ENCODE results near the gene TFF3.

Gene TFF3

GRCh38 chr21:42278451-42279149 lies 36.6 kb downstream of the TFF3 start:
- CTCF ChIA-PET, result no interaction called here
- DNase-seq (ENCODE audit: low read depth, low spot score), result no peak
- no peak overlapping the region for H3K4me3 ChIP-seq (ENCODE audit: low read depth, low read length)
- POLR2A ChIA-PET, result no interaction called here
- TF ChIP-seq, protein P1, sequence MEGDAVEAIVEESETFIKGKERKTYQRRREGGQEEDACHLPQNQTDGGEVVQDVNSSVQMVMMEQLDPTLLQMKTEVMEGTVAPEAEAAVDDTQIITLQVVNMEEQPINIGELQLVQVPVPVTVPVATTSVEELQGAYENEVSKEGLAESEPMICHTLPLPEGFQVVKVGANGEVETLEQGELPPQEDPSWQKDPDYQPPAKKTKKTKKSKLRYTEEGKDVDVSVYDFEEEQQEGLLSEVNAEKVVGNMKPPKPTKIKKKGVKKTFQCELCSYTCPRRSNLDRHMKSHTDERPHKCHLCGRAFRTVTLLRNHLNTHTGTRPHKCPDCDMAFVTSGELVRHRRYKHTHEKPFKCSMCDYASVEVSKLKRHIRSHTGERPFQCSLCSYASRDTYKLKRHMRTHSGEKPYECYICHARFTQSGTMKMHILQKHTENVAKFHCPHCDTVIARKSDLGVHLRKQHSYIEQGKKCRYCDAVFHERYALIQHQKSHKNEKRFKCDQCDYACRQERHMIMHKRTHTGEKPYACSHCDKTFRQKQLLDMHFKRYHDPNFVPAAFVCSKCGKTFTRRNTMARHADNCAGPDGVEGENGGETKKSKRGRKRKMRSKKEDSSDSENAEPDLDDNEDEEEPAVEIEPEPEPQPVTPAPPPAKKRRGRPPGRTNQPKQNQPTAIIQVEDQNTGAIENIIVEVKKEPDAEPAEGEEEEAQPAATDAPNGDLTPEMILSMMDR (IDR thresholded peaks at IDR 0.05; ENCODE audit: insufficient read depth, low read length, missing control alignments), result no peak

GRCh38 chr21:42277593-42277992 lies 37.6 kb downstream of the TFF3 start:
- ChIA-PET CTCF (no interaction called here), POLR2A (no interaction called here)
- TF ChIP-seq, protein P1 (IDR thresholded peaks at IDR 0.05; ENCODE audit: insufficient read depth, low read length, missing control alignments), result no peak
- no peak overlapping the region for H3K4me3 ChIP-seq (ENCODE audit: low read depth, low read length)
- no peak for DNase-seq (ENCODE audit: low read depth, low spot score)

GRCh38 chr21:42276526-42277154 lies 38.6 kb downstream of the TFF3 start:
- POLR2A ChIA-PET, result interaction anchor here (0.5 kb wide), 1 partner anchor 9 kb away, joined by 3 read pairs; no protein-coding TSS in a partner anchor
- DNase-seq (ENCODE audit: low read depth, low spot score), result no peak
- TF ChIP-seq, protein P1 (IDR thresholded peaks at IDR 0.05; ENCODE audit: insufficient read depth, low read length, missing control alignments), result no peak
- CTCF ChIA-PET, result interaction anchor here (0.6 kb wide), 1 partner anchor 131 kb away, joined by 3 read pairs; no protein-coding TSS in a partner anchor
- H3K4me3 ChIP-seq (ENCODE audit: low read depth, low read length), result no peak overlapping the region

DNA sequence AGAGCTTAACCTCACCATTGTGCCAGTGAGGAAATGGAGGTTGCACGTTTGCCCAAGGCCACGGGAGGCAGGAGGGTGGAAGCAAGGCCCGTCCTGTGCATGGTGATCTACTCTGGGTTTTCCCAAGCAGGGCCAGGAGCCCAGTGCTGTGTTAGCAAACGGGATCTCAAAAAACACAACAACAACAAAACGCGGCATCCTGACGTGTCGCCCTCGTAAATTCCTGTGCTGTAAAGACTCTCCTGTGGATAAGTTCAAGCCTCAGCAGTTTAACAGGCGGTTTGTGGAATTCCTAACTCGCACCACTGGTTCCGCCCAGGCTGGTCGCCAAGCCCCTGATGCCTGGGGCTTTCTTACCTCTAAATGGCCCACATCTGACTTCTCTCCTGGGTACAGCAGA lies 39.1 kb downstream of the TFF3 start:
- no peak overlapping the region for H3K4me3 ChIP-seq (ENCODE audit: low read depth, low read length)
- TF ChIP-seq, protein P1 (IDR thresholded peaks at IDR 0.05; ENCODE audit: insufficient read depth, low read length, missing control alignments), result no peak
- ChIA-PET CTCF (no interaction called here), POLR2A (interaction anchor here (0.5 kb wide), 1 partner anchor 9 kb away, joined by 3 read pairs; no protein-coding TSS in a partner anchor)
- no peak for DNase-seq (ENCODE audit: low read depth, low spot score)

DNA sequence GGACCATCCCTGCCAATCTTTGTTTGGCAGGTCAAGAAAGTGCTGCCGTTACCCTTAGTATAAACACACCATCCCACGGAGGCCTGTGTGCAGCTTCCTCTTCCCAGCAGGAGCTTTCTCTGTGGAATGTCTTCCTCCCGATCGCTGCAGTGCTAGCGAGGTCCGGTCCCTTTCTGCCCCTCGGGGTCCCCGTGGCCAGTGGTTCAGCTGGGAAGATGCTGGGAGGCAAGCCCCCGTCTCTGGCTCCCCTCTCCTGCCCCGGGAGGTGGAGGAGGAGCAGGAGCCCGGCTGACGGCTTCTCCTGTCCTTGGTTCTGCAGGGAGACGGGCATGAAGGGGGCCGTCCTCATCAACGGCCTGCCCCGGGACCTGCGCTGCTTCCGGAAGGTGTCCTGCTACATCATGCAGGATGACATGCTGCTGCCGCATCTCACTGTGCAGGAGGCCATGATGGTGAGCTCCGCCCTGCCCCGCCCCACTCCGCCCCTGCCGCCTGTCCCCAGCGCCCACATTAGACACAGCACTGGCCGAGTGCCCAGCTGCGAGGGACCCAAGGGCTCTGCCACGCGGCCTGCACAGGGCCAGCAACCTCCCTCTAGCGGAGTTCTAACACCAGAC lies 42.1 kb downstream of the TFF3 start:
- CTCF ChIA-PET, result interaction anchor here (4.2 kb wide), 1 partner anchor 14 kb away, joined by 14 read pairs; no protein-coding TSS in a partner anchor
- POLR2A ChIA-PET, result no interaction called here
- TF ChIP-seq, protein P1 (IDR thresholded peaks at IDR 0.05; ENCODE audit: insufficient read depth, low read length, missing control alignments), result no peak
- H3K4me3 ChIP-seq (ENCODE audit: low read depth, low read length), result no peak overlapping the region
- no peak for DNase-seq (ENCODE audit: low read depth, low spot score)
